GM12878 (cell line): ENCODE results near the gene FRYL. TPM values are rescaled to one million over a fixed set of nuclear protein-coding genes. Genes with fewer than 3 reads are reported as not detected.

Source experiments
- ATAC-seq: fragments of 200-7000 bp; cut with Tn5 transposase; 3 replicates; pipeline ENCODE4 v1.9.1; 2020; ENCODE audit warnings: mild to moderate bottlenecking, moderate library complexity
- BruUV-seq: library from RNA; stranded (reverse); fragments of 400-500 nt; replicated peaks from 2 replicates; lab custom pipeline; 2021; lab: Mats Ljungman, UMichigan
- CTCF ChIA-PET: fragments of 300-600 bp; sonication (Branson Sonifier 250); formaldehyde crosslinking; extraction: SDS; loops from one replicate; lab custom pipeline; 2021; ENCODE audit warnings: inconsistent platforms; lab: Yijun Ruan, JAX
- POLR2A ChIA-PET: fragments of 350-600 bp; formaldehyde crosslinking; extraction: SDS; loops from one replicate; lab custom pipeline; 2021; ENCODE audit warnings: inconsistent platforms; lab: Charles Lee
- RAD21 ChIA-PET: fragments of 300-600 bp; sonication (Branson Sonifier 250); formaldehyde crosslinking; loops from one replicate; lab custom pipeline; 2023; ENCODE audit warnings: antibody characterized with exemption; ENCODE audit not compliant: unreplicated experiment; lab: Charles Lee
- SMC1A ChIA-PET: fragments of 300-600 bp; sonication (Branson Sonifier 250); formaldehyde crosslinking; loops from one replicate; lab custom pipeline; 2023; ENCODE audit not compliant: unreplicated experiment, uncharacterized antibody; lab: Charles Lee
- DNase-seq: peaks from one replicate; pipeline ENCODE4 v3.0.0-alpha.2; 2011; ENCODE audit warnings: low read depth, low spot score
- FAIRE-seq: peaks from 3 replicates; lab custom pipeline; 2011; peaks lifted over from hg19 to GRCh38; lab: Jason Lieb, UNC
- H2AFZ ChIP-seq: 2 replicates; pipeline ENCODE4 v1.6.0; 2011; ENCODE audit warnings: low read depth, low read length, control low read depth; ENCODE audit not compliant: control insufficient read depth
- H3K27ac ChIP-seq: 2 replicates; pipeline ENCODE4 v1.5.1; 2011; ENCODE audit warnings: control low read depth; ENCODE audit not compliant: control insufficient read depth, insufficient read depth
- H3K27me3 ChIP-seq, 2 experiments: replicated peaks in 1 of 2; 2 replicates each; pipeline versions ENCODE4 v1.6.0 to v1.6.1; 2011; ENCODE audit warnings: low read length in 1 of 2; ENCODE audit not compliant: control insufficient read depth in 2 of 2, insufficient read depth in 2 of 2
- H3K36me3 ChIP-seq, 2 experiments: 2 replicates each; pipeline ENCODE4 v1.5.1; 2011; ENCODE audit warnings: low read length in 1 of 2; ENCODE audit not compliant: control insufficient read depth in 2 of 2, insufficient read depth in 2 of 2
- H3K4me1 ChIP-seq: 2 replicates; pipeline ENCODE4 v1.6.1; 2011; ENCODE audit warnings: mild to moderate bottlenecking, low read length, moderate library complexity, mixed read lengths; ENCODE audit not compliant: control insufficient read depth, insufficient read depth
- H3K4me2 ChIP-seq: 2 replicates; pipeline ENCODE4 v1.6.0; 2011; ENCODE audit warnings: control low read depth; ENCODE audit not compliant: control insufficient read depth, insufficient read depth
- H3K4me3 ChIP-seq: fragments of 200-600 bp; sonication (generic); 2 replicates; pipeline ENCODE4 v1.5.1; 2016
- H3K79me2 ChIP-seq: 2 replicates; pipeline ENCODE4 v1.6.0; 2011; ENCODE audit warnings: low read length; ENCODE audit not compliant: control insufficient read depth, insufficient read depth
- H3K9ac ChIP-seq: 2 replicates; pipeline ENCODE4 v1.8.0; 2011; ENCODE audit warnings: low read length, control low read depth, mixed read lengths; ENCODE audit not compliant: control insufficient read depth, insufficient read depth
- H3K9me3 ChIP-seq: replicated peaks from 3 replicates; pipeline ENCODE4 v1.5.1; 2011; ENCODE audit warnings: mild to moderate bottlenecking, low read length; ENCODE audit not compliant: control insufficient read depth, insufficient read depth
- H4K20me1 ChIP-seq: 2 replicates; pipeline ENCODE4 v1.6.0; 2011; ENCODE audit not compliant: control insufficient read depth, insufficient read depth
- BACH1 ChIP-seq: fragments of 450-650 bp; IDR thresholded peaks from 2 replicates; pipeline ENCODE4 v1.6.1; 2017; ENCODE audit warnings: mild to moderate bottlenecking, borderline replicate concordance
- BMI1 ChIP-seq: fragments of 450-650 bp; IDR thresholded peaks from 2 replicates; pipeline ENCODE4 v1.6.1; 2016; ENCODE audit warnings: mild to moderate bottlenecking, moderate library complexity, borderline replicate concordance
- CBX5 ChIP-seq: sonication (generic); IDR thresholded peaks from 2 replicates; pipeline ENCODE4 v1.6.1; 2016; ENCODE audit warnings: low read depth, moderate library complexity, mild to moderate bottlenecking, inconsistent platforms
- CEBPB ChIP-seq, 2 experiments: fragments of 150-350 bp in 1 of 2; IDR thresholded peaks; 2 replicates each; pipeline ENCODE4 v1.6.1; 2012 to 2014; ENCODE audit warnings: low read depth in 2 of 2, low read length in 2 of 2, borderline replicate concordance in 1 of 2, inconsistent platforms in 1 of 2
- NFYB ChIP-seq: IDR thresholded peaks from 2 replicates; pipeline ENCODE4 v1.6.1; 2011; ENCODE audit warnings: low read depth, mild to moderate bottlenecking, low read length, improper control_type of control experiment, moderate library complexity; ENCODE audit not compliant: insufficient read depth
- PRDM15 ChIP-seq: fragments of 450-650 bp; formaldehyde crosslinking; IDR thresholded peaks from 2 replicates; pipeline ENCODE4 v1.4.0; 2020; ENCODE audit warnings: mild to moderate bottlenecking, moderate library complexity
- RELA ChIP-seq: fragments of 450-650 bp; IDR thresholded peaks from 2 replicates; pipeline ENCODE4 v1.8.0; 2014; ENCODE audit warnings: borderline replicate concordance; ENCODE audit not compliant: partially characterized antibody
- SP1 ChIP-seq: IDR thresholded peaks from one replicate; pipeline ENCODE4 v1.6.1; 2011; ENCODE audit warnings: low read depth, low read length
- ZBTB40 ChIP-seq: fragments of 450-650 bp; IDR thresholded peaks from 2 replicates; pipeline ENCODE4 v1.6.1; 2016; ENCODE audit warnings: mild to moderate bottlenecking, moderate library complexity, borderline replicate concordance
- ZNF622 ChIP-seq: fragments of 450-650 bp; IDR thresholded peaks from 2 replicates; pipeline ENCODE4 v1.6.1; 2017; ENCODE audit warnings: mild to moderate bottlenecking, inconsistent platforms
- WGBS: methylation state at CpG from one replicate; pipeline ENCODE4 v1.1.6; 2016; ENCODE audit warnings: low lambda C conversion rate; ENCODE audit not compliant: insufficient replicate concordance, insufficient coverage; ENCODE audit errors: missing lambda C conversion rate; 5-methylcytosine and 5-hydroxymethylcytosine counted together
- in situ Hi-C: fragments of 300-500 bp; cut with MboI; formaldehyde crosslinking; loops from 9 replicates; pipeline ENCODE4 v1.14.3; 2018; ENCODE audit warnings: mixed read lengths
- intact Hi-C: fragments of 100-400 bp; cut with micrococcal nuclease; formaldehyde crosslinking; loops from one replicate; pipeline ENCODE4 v1.14.2; 2022; ENCODE audit not compliant: unreplicated experiment
- polyA plus RNA-seq, 11 experiments: library from polyadenylated mRNA; depleted of rRNA in 4 of 11; unstranded in 6 of 11; stranded (reverse) in 5 of 11; fragments of >200 nt; fragmentation: Nextera tagmentation in 4 of 11; fragmentation: Illumina TruSeq in 1 of 11; extraction: Ambion mirVana in 4 of 11; extraction: Trizol in 1 of 11; gene quantifications; 1 replicate in 1 of 11; 2 replicates in 10 of 11; pipeline versions ENCODE4 v1.2.1 to v1.2.3, GENCODE V29; 2011 to 2016; ENCODE audit warnings: inconsistent platforms in 2 of 11, missing spikeins in 2 of 11, low read depth in 1 of 11
- total RNA-seq, 4 experiments: library from RNA; depleted of rRNA in 3 of 4; stranded (reverse); fragments of >200 nt in 3 of 4; fragmentation: Illumina TruSeq in 1 of 4; extraction: Trizol in 1 of 4; gene quantifications; 2 replicates each; pipeline versions ENCODE4 v1.2.1 to v1.2.3, GENCODE V29; 2013 to 2021
- TF ChIP-seq, protein P1 (sequence below): IDR thresholded peaks from 2 replicates; pipeline ENCODE4 v1.6.1; 2011; ENCODE audit warnings: borderline replicate concordance, low read depth, mild to moderate bottlenecking, moderate library complexity, low read length; ENCODE audit not compliant: insufficient read depth, poor library complexity, severe bottlenecking

Gene FRYL
- total and polyA plus RNA-seq, 10 of the 15 experiments (the other 5 are each of a cell fraction or from before 2014, with no cell fraction given) = 10.3 to 50.6 (median 28.7) TPM

- intact Hi-C loops = no loop called here
- WGBS = 79% methylated on average over 3 of the region's 3 CpGs
- FAIRE-seq (no peak), ATAC-seq (no peak), DNase-seq (no peak)
- Histone ChIP-seq H3K27me3 (no peaks in the 10 kb centered on the region), H3K4me3 (no peak overlapping the region), H2AFZ (no peak overlapping the region), H3K9ac (no peak overlapping the region), H3K27ac (no peak overlapping the region), H3K9me3 (peaks cover 2% of the 10 kb centered on the region; the same call in 2 of the 3 replicates), H3K4me1 (no peaks in the 10 kb centered on the region), H3K4me2 (no peak overlapping the region)
- ChIA-PET CTCF (no interaction called here), POLR2A (no interaction called here), SMC1A (no interaction called here)
- in situ Hi-C loops = no loop called here
- TF ChIP-seq RELA (no peak), NFYB (no peak), ZNF622 (no peak), SP1 (no peak), CBX5 (no peak), CEBPB (IDR thresholded peaks at IDR 0.05; ENCODE audit: borderline replicate concordance in 1 of 2, low read depth in 2 of 2, low read length in 2 of 2) (no peak), PRDM15 (CRISPR knock-in tag) (no peak), ZBTB40 (no peak), BACH1 (no peak), BMI1 (no peak)
- TF ChIP-seq, protein P1, sequence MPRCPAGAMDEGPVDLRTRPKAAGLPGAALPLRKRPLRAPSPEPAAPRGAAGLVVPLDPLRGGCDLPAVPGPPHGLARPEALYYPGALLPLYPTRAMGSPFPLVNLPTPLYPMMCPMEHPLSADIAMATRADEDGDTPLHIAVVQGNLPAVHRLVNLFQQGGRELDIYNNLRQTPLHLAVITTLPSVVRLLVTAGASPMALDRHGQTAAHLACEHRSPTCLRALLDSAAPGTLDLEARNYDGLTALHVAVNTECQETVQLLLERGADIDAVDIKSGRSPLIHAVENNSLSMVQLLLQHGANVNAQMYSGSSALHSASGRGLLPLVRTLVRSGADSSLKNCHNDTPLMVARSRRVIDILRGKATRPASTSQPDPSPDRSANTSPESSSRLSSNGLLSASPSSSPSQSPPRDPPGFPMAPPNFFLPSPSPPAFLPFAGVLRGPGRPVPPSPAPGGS = no peak
- TF ChIP-seq, all 136 proteins: peak for 0
- H3K36me3 ChIP-seq = no peaks in the 10 kb centered on the region
- no peaks in the 10 kb centered on the region for H4K20me1 ChIP-seq
- no peaks in the 10 kb centered on the region; the same call in 1 of the 2 replicates for H3K79me2 ChIP-seq
- BruUV-seq = no TSS peak
- RAD21 ChIA-PET = no interaction called here
Observed at GRCh38 chr4:48673537-48673936, 106.5 kb downstream of the FRYL start.
